ENCODE results near the gene MGAT5B.
"Not testable (repeated sequence)": the region's sequence is repeated elsewhere in the genome, so short reads cannot be mapped to it uniquely, and the experiment has no call there.

The MGAT5B gene

GRCh38 chr17:76967762-76968161 lies 99.6 kb downstream of the MGAT5B start:
- no peak for TF ChIP-seq CTCF (IDR thresholded peaks at IDR 0.05; ENCODE audit: extremely low read depth, missing control alignments)

DNA sequence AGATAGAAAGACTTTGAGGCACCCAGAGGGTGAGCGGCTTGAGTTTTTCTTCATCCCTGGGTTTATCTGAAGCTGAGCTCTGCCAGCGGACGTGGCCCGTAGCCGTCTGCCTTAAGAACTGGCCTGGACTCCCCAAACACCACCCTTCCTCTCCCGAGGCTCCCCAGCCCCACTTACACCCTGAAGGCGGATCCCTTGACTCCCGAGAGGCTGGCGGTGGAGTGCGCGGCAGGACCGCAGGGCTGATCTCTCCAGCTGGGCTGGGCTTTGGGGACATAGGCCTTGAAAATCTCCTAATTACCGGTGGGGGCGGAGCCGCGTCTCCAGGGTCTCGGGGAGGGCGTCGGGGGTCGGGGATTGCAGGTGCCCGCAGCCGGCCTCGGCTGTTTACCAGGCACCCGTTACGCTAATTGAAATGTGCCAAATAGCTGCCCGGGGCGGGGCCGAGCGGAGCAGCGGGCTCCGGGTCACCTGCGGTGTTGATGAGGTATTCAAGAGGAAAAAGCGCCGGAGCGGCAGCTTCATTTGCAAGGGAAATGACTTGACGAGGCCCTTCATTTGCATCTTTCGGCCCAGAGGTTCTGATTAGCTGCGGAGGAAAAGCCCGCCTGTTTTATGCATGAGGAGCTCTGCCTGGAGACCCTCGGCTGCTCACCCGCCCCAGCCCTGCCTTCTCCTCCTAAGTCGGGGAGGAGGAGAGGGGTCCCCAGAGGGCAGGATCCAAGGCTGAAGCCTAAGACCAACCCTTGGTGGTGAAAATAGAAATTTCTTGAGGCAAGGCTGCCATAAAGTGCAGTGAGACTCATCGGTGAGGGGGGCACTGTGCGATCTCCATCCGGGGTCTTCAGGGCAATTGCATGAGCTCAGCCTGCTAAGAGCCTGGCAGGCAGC lies 100.7 kb downstream of the MGAT5B start:
- DNase-seq (ENCODE audit: low spot score) = peak; percentile 58

More at GRCh38 chr17:76967762-76968161, 99.6 kb downstream of the MGAT5B start:
- no peak for DNase-seq (ENCODE audit: low spot score)

GRCh38 chr17:76969598-76970172 lies 101.5 kb downstream of the MGAT5B start:
- DNase-seq (ENCODE audit: low spot score) = no peak
- TF ChIP-seq CTCF (IDR thresholded peaks at IDR 0.05; ENCODE audit: extremely low read depth, missing control alignments) = no peak

More for the DNA sequence above, 100.7 kb downstream of the MGAT5B start:
- TF ChIP-seq CTCF (IDR thresholded peaks at IDR 0.05; ENCODE audit: extremely low read depth, missing control alignments) = no peak

DNA sequence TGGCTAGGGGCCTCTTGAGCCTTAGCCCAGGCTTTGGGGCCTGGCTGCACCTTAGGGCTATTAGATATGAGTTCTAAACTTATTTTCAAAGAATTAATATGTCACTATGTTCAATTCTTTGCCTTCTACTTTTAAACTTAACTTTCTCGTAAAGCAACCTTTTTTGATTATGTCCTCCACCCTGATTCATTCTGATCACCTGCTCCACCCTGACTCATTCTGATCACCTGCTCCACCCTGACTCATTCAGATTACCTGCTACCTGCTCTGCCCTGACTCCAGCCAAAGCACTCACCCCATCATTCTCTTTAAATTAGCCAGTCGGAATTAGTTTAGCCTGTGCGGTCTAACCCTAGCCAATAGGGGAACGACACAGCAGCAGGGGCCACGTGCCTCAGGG lies 102.0 kb downstream of the MGAT5B start:
- DNase-seq (ENCODE audit: low spot score) = not testable (repeated sequence)

GRCh38 chr17:76972046-76972641 lies 103.9 kb downstream of the MGAT5B start:
- DNase-seq (ENCODE audit: low spot score) = no peak
- TF ChIP-seq CTCF (IDR thresholded peaks at IDR 0.05; ENCODE audit: extremely low read depth, missing control alignments) = no peak

- DNase-seq (ENCODE audit: low spot score) = no peak
- TF ChIP-seq CTCF (IDR thresholded peaks at IDR 0.05; ENCODE audit: extremely low read depth, missing control alignments) = no peak
These were observed 104.8 kb downstream of the MGAT5B start for GRCh38 chr17:76973040-76973439.

DNA sequence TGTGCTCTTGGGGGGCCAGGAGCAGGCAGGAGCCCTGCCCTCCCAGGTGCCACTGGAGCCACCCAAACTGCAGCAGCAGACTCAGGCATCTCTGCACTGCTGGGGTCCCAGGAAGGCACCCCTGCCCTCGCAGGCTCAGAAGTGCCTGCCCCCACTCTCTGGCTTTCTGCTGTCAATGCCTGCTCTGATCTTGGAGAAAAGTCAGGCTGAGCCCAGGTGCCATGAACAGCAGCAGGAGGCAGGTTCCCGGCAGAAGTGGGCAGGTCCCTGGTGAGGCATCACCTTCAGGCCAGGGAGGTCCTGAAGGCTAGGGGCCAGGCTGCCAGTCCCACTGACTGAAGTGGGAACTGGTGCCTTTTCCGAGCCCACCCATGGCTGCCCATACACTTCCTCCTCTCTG lies 106.5 kb downstream of the MGAT5B start:
- no peak for DNase-seq (ENCODE audit: low spot score)
- no peak for TF ChIP-seq CTCF (IDR thresholded peaks at IDR 0.05; ENCODE audit: extremely low read depth, missing control alignments)

GRCh38 chr17:76978050-76978449 lies 109.8 kb downstream of the MGAT5B start:
- not testable (repeated sequence) for DNase-seq (ENCODE audit: low spot score)
